Measurements from ENCODE around the gene BCL11B.

BCL11B gene

GRCh38 chr14:99176156-99176945 is 95.6 kb downstream of the BCL11B start:
- Histone ChIP-seq H3K4me3 (ENCODE audit: low read length) (no peak overlapping the region), H3K27ac (ENCODE audit: low read length) (no peak overlapping the region), H3K9ac (ENCODE audit: low read length) (no peak overlapping the region), H3K36me3 (ENCODE audit: control insufficient read depth, low read depth, low read length) (no peaks in the 10 kb centered on the region), H3K27me3 (ENCODE audit: control insufficient read depth, insufficient read depth, low read length) (no peaks in the 10 kb centered on the region), H3K9me3 (ENCODE audit: control insufficient read depth, low read depth, low read length) (no peaks in the 10 kb centered on the region), H3K4me1 (ENCODE audit: control insufficient read depth, low read depth, low read length) (no peaks in the 10 kb centered on the region)

GRCh38 chr14:99175331-99176155 is 96.5 kb downstream of the BCL11B start:
- Histone ChIP-seq H3K9me3 (ENCODE audit: control insufficient read depth, low read depth, low read length) (no peaks in the 10 kb centered on the region), H3K27me3 (ENCODE audit: control insufficient read depth, insufficient read depth, low read length) (no peaks in the 10 kb centered on the region), H3K27ac (ENCODE audit: low read length) (no peak overlapping the region), H3K4me1 (ENCODE audit: control insufficient read depth, low read depth, low read length) (peaks cover 3% of the 10 kb centered on the region), H3K36me3 (ENCODE audit: control insufficient read depth, low read depth, low read length) (no peaks in the 10 kb centered on the region), H3K4me3 (ENCODE audit: low read length) (no peak overlapping the region), H3K9ac (ENCODE audit: low read length) (no peak overlapping the region)

- H3K9ac ChIP-seq (ENCODE audit: low read length) = no peak overlapping the region
- no peak overlapping the region for H3K4me3 ChIP-seq (ENCODE audit: low read length)
- H3K36me3 ChIP-seq (ENCODE audit: control insufficient read depth, low read depth, low read length) = no peaks in the 10 kb centered on the region
Observed at GRCh38 chr14:99174770-99175319, 97.2 kb downstream of the BCL11B start.

GRCh38 chr14:99174081-99174769 is 97.8 kb downstream of the BCL11B start:
- H3K9ac ChIP-seq (ENCODE audit: low read length) = no peak overlapping the region
- H3K36me3 ChIP-seq (ENCODE audit: control insufficient read depth, low read depth, low read length) = no peaks in the 10 kb centered on the region
- H3K4me1 ChIP-seq (ENCODE audit: control insufficient read depth, low read depth, low read length) = peaks cover 12% of the 10 kb centered on the region
- H3K9me3 ChIP-seq (ENCODE audit: control insufficient read depth, low read depth, low read length) = no peaks in the 10 kb centered on the region
- no peaks in the 10 kb centered on the region for H3K27me3 ChIP-seq (ENCODE audit: control insufficient read depth, insufficient read depth, low read length)
- no peak overlapping the region for H3K4me3 ChIP-seq (ENCODE audit: low read length)
- no peak overlapping the region for H3K27ac ChIP-seq (ENCODE audit: low read length)

More at GRCh38 chr14:99174770-99175319, 97.2 kb downstream of the BCL11B start:
- Histone ChIP-seq H3K4me1 (ENCODE audit: control insufficient read depth, low read depth, low read length) (peaks cover 7% of the 10 kb centered on the region), H3K9me3 (ENCODE audit: control insufficient read depth, low read depth, low read length) (no peaks in the 10 kb centered on the region), H3K27me3 (ENCODE audit: control insufficient read depth, insufficient read depth, low read length) (no peaks in the 10 kb centered on the region), H3K27ac (ENCODE audit: low read length) (no peak overlapping the region)

GRCh38 chr14:99173506-99173905 is 98.5 kb downstream of the BCL11B start:
- no peaks in the 10 kb centered on the region for H3K9me3 ChIP-seq (ENCODE audit: control insufficient read depth, low read depth, low read length)
- no peak overlapping the region for H3K9ac ChIP-seq (ENCODE audit: low read length)
- no peaks in the 10 kb centered on the region for H3K36me3 ChIP-seq (ENCODE audit: control insufficient read depth, low read depth, low read length)
- peaks cover 12% of the 10 kb centered on the region for H3K4me1 ChIP-seq (ENCODE audit: control insufficient read depth, low read depth, low read length)
- H3K27me3 ChIP-seq (ENCODE audit: control insufficient read depth, insufficient read depth, low read length) = no peaks in the 10 kb centered on the region
- H3K4me3 ChIP-seq (ENCODE audit: low read length) = no peak overlapping the region
- no peak overlapping the region for H3K27ac ChIP-seq (ENCODE audit: low read length)

- Histone ChIP-seq H3K36me3 (ENCODE audit: control insufficient read depth, low read depth, low read length) (no peaks in the 10 kb centered on the region), H3K4me3 (ENCODE audit: low read length) (no peak overlapping the region), H3K9me3 (ENCODE audit: control insufficient read depth, low read depth, low read length) (no peaks in the 10 kb centered on the region), H3K9ac (ENCODE audit: low read length) (no peak overlapping the region), H3K27me3 (ENCODE audit: control insufficient read depth, insufficient read depth, low read length) (no peaks in the 10 kb centered on the region), H3K4me1 (ENCODE audit: control insufficient read depth, low read depth, low read length) (peaks cover 12% of the 10 kb centered on the region), H3K27ac (ENCODE audit: low read length) (no peak overlapping the region)
Observed at GRCh38 chr14:99173086-99173485, 98.9 kb downstream of the BCL11B start.

GRCh38 chr14:99171396-99171795 is 100.6 kb downstream of the BCL11B start:
- Histone ChIP-seq H3K4me3 (ENCODE audit: low read length) (no peak overlapping the region), H3K36me3 (ENCODE audit: control insufficient read depth, low read depth, low read length) (no peaks in the 10 kb centered on the region), H3K4me1 (ENCODE audit: control insufficient read depth, low read depth, low read length) (peaks cover 12% of the 10 kb centered on the region)

GRCh38 chr14:99169776-99170356 is 102.1 kb downstream of the BCL11B start:
- H3K9me3 ChIP-seq (ENCODE audit: control insufficient read depth, low read depth, low read length) = no peaks in the 10 kb centered on the region
- no peaks in the 10 kb centered on the region for H3K36me3 ChIP-seq (ENCODE audit: control insufficient read depth, low read depth, low read length)
- H3K27ac ChIP-seq (ENCODE audit: low read length) = no peak overlapping the region
- H3K4me3 ChIP-seq (ENCODE audit: low read length) = no peak overlapping the region
- H3K4me1 ChIP-seq (ENCODE audit: control insufficient read depth, low read depth, low read length) = peaks cover 12% of the 10 kb centered on the region
- no peaks in the 10 kb centered on the region for H3K27me3 ChIP-seq (ENCODE audit: control insufficient read depth, insufficient read depth, low read length)
- no peak overlapping the region for H3K9ac ChIP-seq (ENCODE audit: low read length)

More at GRCh38 chr14:99171396-99171795, 100.6 kb downstream of the BCL11B start:
- no peaks in the 10 kb centered on the region for H3K9me3 ChIP-seq (ENCODE audit: control insufficient read depth, low read depth, low read length)
- H3K27me3 ChIP-seq (ENCODE audit: control insufficient read depth, insufficient read depth, low read length) = no peaks in the 10 kb centered on the region
- H3K27ac ChIP-seq (ENCODE audit: low read length) = no peak overlapping the region
- H3K9ac ChIP-seq (ENCODE audit: low read length) = no peak overlapping the region

- no peaks in the 10 kb centered on the region for H3K27me3 ChIP-seq (ENCODE audit: control insufficient read depth, insufficient read depth, low read length)
- no peaks in the 10 kb centered on the region for H3K9me3 ChIP-seq (ENCODE audit: control insufficient read depth, low read depth, low read length)
Observed at GRCh38 chr14:99168330-99168729, 103.7 kb downstream of the BCL11B start.

GRCh38 chr14:99166506-99166905 is 105.5 kb downstream of the BCL11B start:
- H3K9me3 ChIP-seq (ENCODE audit: control insufficient read depth, low read depth, low read length) = no peaks in the 10 kb centered on the region
- peaks cover 12% of the 10 kb centered on the region for H3K4me1 ChIP-seq (ENCODE audit: control insufficient read depth, low read depth, low read length)
- no peaks in the 10 kb centered on the region for H3K36me3 ChIP-seq (ENCODE audit: control insufficient read depth, low read depth, low read length)
- H3K4me3 ChIP-seq (ENCODE audit: low read length) = no peak overlapping the region
- no peak overlapping the region for H3K9ac ChIP-seq (ENCODE audit: low read length)
- H3K27ac ChIP-seq (ENCODE audit: low read length) = no peak overlapping the region
- H3K27me3 ChIP-seq (ENCODE audit: control insufficient read depth, insufficient read depth, low read length) = no peaks in the 10 kb centered on the region

More at GRCh38 chr14:99168330-99168729, 103.7 kb downstream of the BCL11B start:
- Histone ChIP-seq H3K4me1 (ENCODE audit: control insufficient read depth, low read depth, low read length) (peaks cover 12% of the 10 kb centered on the region), H3K9ac (ENCODE audit: low read length) (no peak overlapping the region), H3K36me3 (ENCODE audit: control insufficient read depth, low read depth, low read length) (no peaks in the 10 kb centered on the region), H3K27ac (ENCODE audit: low read length) (no peak overlapping the region), H3K4me3 (ENCODE audit: low read length) (no peak overlapping the region)

GRCh38 chr14:99164712-99165111 is 107.3 kb downstream of the BCL11B start:
- peaks cover 4% of the 10 kb centered on the region for H3K4me1 ChIP-seq (ENCODE audit: control insufficient read depth, low read depth, low read length)
- H3K36me3 ChIP-seq (ENCODE audit: control insufficient read depth, low read depth, low read length) = no peaks in the 10 kb centered on the region
- H3K4me3 ChIP-seq (ENCODE audit: low read length) = no peak overlapping the region
- no peaks in the 10 kb centered on the region for H3K27me3 ChIP-seq (ENCODE audit: control insufficient read depth, insufficient read depth, low read length)
- no peak overlapping the region for H3K27ac ChIP-seq (ENCODE audit: low read length)
- no peak overlapping the region for H3K9ac ChIP-seq (ENCODE audit: low read length)
- no peaks in the 10 kb centered on the region for H3K9me3 ChIP-seq (ENCODE audit: control insufficient read depth, low read depth, low read length)

Measured in iPS-18a (cell line).